Measurements from ENCODE around the gene SCGB1A1. TPM values are rescaled to one million over a fixed set of nuclear protein-coding genes. Genes with fewer than 3 reads are reported as not detected.
"Not testable (repeated sequence)": the region's sequence is repeated elsewhere in the genome, so short reads cannot be mapped to it uniquely, and the experiment has no call there.

Gene SCGB1A1
- total RNA-seq, 1 donor from 2014 or later = not detected

DNA sequence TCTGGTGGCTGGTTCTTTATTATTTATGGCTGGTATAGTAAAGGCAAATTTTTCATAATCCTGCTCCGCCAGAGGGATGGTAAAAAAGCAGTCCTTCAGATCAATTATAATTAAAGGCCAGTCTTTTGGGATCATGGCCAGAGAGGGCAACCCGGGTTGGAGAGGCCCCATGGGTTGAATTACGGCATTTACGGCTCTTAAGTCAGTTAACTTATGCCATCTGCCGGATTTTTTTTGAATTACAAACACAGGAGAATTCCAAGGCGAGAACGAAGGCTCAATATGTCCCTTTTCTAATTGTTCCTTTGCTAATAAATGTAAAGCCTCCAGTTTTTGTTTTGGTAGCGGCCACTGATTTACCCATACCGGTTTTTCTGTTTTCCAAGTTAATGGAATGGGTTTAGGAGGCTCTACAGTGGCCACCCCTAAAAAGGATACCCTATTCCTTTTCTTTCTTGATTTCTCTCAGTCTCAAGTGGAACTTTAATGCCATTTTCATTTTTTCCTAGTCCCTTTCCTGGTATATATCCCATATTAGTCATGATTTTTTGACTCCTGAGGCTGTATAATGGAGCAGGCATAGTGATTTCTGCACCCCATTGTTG lies 40.3 kb upstream of the SCGB1A1 start:
- H3K4me3 Mint-ChIP-seq; H3K9me3 Mint-ChIP-seq; DNase-seq (ENCODE audit: low read depth, low spot score); H3K27ac Mint-ChIP-seq (ENCODE audit: unreplicated experiment); H3K36me3 Mint-ChIP-seq (ENCODE audit: low read depth); H3K27me3 Mint-ChIP-seq (ENCODE audit: low read depth): not testable (repeated sequence)
- TF ChIP-seq, protein P1, sequence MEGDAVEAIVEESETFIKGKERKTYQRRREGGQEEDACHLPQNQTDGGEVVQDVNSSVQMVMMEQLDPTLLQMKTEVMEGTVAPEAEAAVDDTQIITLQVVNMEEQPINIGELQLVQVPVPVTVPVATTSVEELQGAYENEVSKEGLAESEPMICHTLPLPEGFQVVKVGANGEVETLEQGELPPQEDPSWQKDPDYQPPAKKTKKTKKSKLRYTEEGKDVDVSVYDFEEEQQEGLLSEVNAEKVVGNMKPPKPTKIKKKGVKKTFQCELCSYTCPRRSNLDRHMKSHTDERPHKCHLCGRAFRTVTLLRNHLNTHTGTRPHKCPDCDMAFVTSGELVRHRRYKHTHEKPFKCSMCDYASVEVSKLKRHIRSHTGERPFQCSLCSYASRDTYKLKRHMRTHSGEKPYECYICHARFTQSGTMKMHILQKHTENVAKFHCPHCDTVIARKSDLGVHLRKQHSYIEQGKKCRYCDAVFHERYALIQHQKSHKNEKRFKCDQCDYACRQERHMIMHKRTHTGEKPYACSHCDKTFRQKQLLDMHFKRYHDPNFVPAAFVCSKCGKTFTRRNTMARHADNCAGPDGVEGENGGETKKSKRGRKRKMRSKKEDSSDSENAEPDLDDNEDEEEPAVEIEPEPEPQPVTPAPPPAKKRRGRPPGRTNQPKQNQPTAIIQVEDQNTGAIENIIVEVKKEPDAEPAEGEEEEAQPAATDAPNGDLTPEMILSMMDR (conservative IDR thresholded peaks at IDR 0.05) = peak; percentile 69
- H3K4me1 Mint-ChIP-seq = peaks cover 31% of the 10 kb centered on the region

DNA sequence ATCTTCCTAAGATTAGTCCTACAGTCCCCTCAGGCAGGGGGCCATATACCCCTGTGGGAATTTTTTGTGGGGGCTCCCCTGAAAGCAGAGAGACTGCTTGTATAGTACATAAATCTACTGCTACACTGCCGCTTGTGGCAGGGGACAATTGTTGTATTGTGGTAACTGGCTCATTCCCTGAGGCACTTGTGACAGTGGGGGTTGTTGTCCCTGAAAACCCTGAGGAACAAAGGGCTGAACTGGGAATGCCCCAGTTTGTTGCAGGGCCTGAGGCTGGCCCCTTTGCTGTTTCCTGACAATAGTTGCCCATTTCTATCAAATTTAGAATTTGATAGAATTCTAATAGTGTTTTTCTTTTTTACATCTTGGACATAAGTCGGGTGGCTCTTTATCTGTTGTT lies 39.2 kb upstream of the SCGB1A1 start:
- peaks cover 31% of the 10 kb centered on the region for H3K4me1 Mint-ChIP-seq
- DNase-seq (ENCODE audit: low read depth, low spot score) = peak; percentile 20
- H3K27ac Mint-ChIP-seq (ENCODE audit: unreplicated experiment) = peak overlapping the region; percentile 80
- not testable (repeated sequence) for H3K9me3 Mint-ChIP-seq; H3K27me3 Mint-ChIP-seq (ENCODE audit: low read depth); H3K36me3 Mint-ChIP-seq (ENCODE audit: low read depth)
- peak overlapping the region; percentile 24 for H3K4me3 Mint-ChIP-seq

GRCh38 chr11:62380821-62381245 lies 38.0 kb upstream of the SCGB1A1 start:
- DNase-seq (ENCODE audit: low read depth, low spot score) = peak; percentile 31
- Mint-ChIP-seq H3K4me3 (peak overlapping the region; percentile 10), H3K4me1 (peaks cover 31% of the 10 kb centered on the region)
- H3K9me3 Mint-ChIP-seq; H3K27ac Mint-ChIP-seq (ENCODE audit: unreplicated experiment); H3K36me3 Mint-ChIP-seq (ENCODE audit: low read depth); H3K27me3 Mint-ChIP-seq (ENCODE audit: low read depth): not testable (repeated sequence)
- TF ChIP-seq, protein P1 (conservative IDR thresholded peaks at IDR 0.05) = peak; percentile 90

- no peak overlapping the region for H3K4me3 Mint-ChIP-seq
- H3K36me3 Mint-ChIP-seq (ENCODE audit: low read depth) = no peaks in the 10 kb centered on the region
- H3K27me3 Mint-ChIP-seq (ENCODE audit: low read depth) = no peaks in the 10 kb centered on the region
- TF ChIP-seq, protein P1 (conservative IDR thresholded peaks at IDR 0.05) = no peak
- no peak for DNase-seq (ENCODE audit: low read depth, low spot score)
- H3K4me1 Mint-ChIP-seq = peaks cover 24% of the 10 kb centered on the region
- no peaks in the 10 kb centered on the region for H3K9me3 Mint-ChIP-seq
- no peak overlapping the region for H3K27ac Mint-ChIP-seq (ENCODE audit: unreplicated experiment)
Observed at GRCh38 chr11:62383822-62384221, 35.0 kb upstream of the SCGB1A1 start.

GRCh38 chr11:62386083-62386482 lies 32.8 kb upstream of the SCGB1A1 start:
- not testable (repeated sequence) for H3K4me3 Mint-ChIP-seq; H3K36me3 Mint-ChIP-seq (ENCODE audit: low read depth); DNase-seq (ENCODE audit: low read depth, low spot score); H3K4me1 Mint-ChIP-seq; H3K27ac Mint-ChIP-seq (ENCODE audit: unreplicated experiment); H3K9me3 Mint-ChIP-seq; H3K27me3 Mint-ChIP-seq (ENCODE audit: low read depth)

GRCh38 chr11:62387381-62387780 lies 31.5 kb upstream of the SCGB1A1 start:
- H3K4me3 Mint-ChIP-seq = no peak overlapping the region
- no peaks in the 10 kb centered on the region for H3K9me3 Mint-ChIP-seq
- no peaks in the 10 kb centered on the region for H3K4me1 Mint-ChIP-seq
- no peak for DNase-seq (ENCODE audit: low read depth, low spot score)
- TF ChIP-seq, protein P1 (conservative IDR thresholded peaks at IDR 0.05) = no peak
- no peaks in the 10 kb centered on the region for H3K27me3 Mint-ChIP-seq (ENCODE audit: low read depth)
- H3K36me3 Mint-ChIP-seq (ENCODE audit: low read depth) = no peaks in the 10 kb centered on the region
- H3K27ac Mint-ChIP-seq (ENCODE audit: unreplicated experiment) = no peak overlapping the region
